K562 (cell line): ENCODE results near the gene TJP3. TPM values are rescaled to one million over a fixed set of nuclear protein-coding genes. Genes with fewer than 3 reads are reported as not detected.
A peak's percentile ranks its signal among the peaks of the same experiment; 100 is the strongest.

Experiments used
- CHD1 ChIP-seq: fragments of 200-600 bp; sonication (generic); IDR thresholded peaks from one replicate; pipeline ENCODE4 v1.6.1; 2012; ENCODE audit warnings: mild to moderate bottlenecking, moderate library complexity, low read length, inconsistent platforms
- GABPA ChIP-seq: fragments of 200-800 bp; sonication (Bioruptor generic); conservative IDR thresholded peaks from 2 replicates; pipeline ENCODE4 v1.6.1; 2016; ENCODE audit warnings: low read depth, missing genetic modification characterization, missing compliant biosample characterization
- NR2C2 ChIP-seq, 2 experiments: fragments of 200-800 bp in 1 of 2; sonication (Bioruptor generic) in 1 of 2; sonication (generic) in 1 of 2; formaldehyde crosslinking in 1 of 2; IDR thresholded peaks; 2 replicates each; pipeline versions ENCODE4 v1.6.1 to v1.8.0; 2016 to 2022; ENCODE audit warnings: mild to moderate bottlenecking in 1 of 2, missing compliant biosample characterization in 1 of 2, missing genetic modification characterization in 1 of 2, missing genetic modification reagents in 1 of 2
- SP1 ChIP-seq: sonication (generic); formaldehyde crosslinking; IDR thresholded peaks from 2 replicates; pipeline ENCODE4 v1.8.1; 2022; ENCODE audit warnings: mild to moderate bottlenecking, missing genetic modification reagents
- ZNF707 ChIP-seq: fragments of 250-450 bp; sonication (Bioruptor Pico); conservative IDR thresholded peaks from 2 replicates; pipeline ENCODE4 v1.8.0; 2022; ENCODE audit warnings: inconsistent platforms, mild to moderate bottlenecking, moderate library complexity
- polyA plus RNA-seq, 8 experiments: library from polyadenylated mRNA; depleted of rRNA in 4 of 8; stranded (reverse) in 5 of 8; unstranded in 3 of 8; fragments of >200 nt; fragmentation: Nextera tagmentation in 2 of 8; fragmentation: Illumina TruSeq in 1 of 8; extraction: Ambion mirVana in 2 of 8; extraction: Trizol in 1 of 8; gene quantifications; 2 replicates each; pipeline versions ENCODE4 v1.2.1 to v1.2.3, GENCODE V29; 2011 to 2014; ENCODE audit warnings: inconsistent platforms in 1 of 8, missing spikeins in 1 of 8
- total RNA-seq, 7 experiments: library from RNA; depleted of rRNA in 6 of 7; stranded (reverse); fragments of >200 nt in 6 of 7; fragmentation: Illumina TruSeq in 2 of 7; extraction: Trizol in 2 of 7; gene quantifications; 2 replicates each; pipeline versions ENCODE4 v1.2.1 to v1.2.3, GENCODE V29; 2011 to 2021; ENCODE audit warnings: low replicate concordance in 1 of 7
- TF ChIP-seq, protein P1 (sequence below), 3 experiments: fragments of 200-800 bp in 1 of 3; fragments of 250-450 bp in 1 of 3; fragments of 450-650 bp in 1 of 3; sonication (Bioruptor Pico) in 1 of 3; sonication (Bioruptor generic) in 1 of 3; formaldehyde crosslinking in 1 of 3; IDR thresholded peaks; 2 replicates each; pipeline versions ENCODE4 v1.6.1 to v1.8.0; 2016 to 2022; ENCODE audit warnings: mild to moderate bottlenecking in 2 of 3, missing genetic modification characterization in 2 of 3, missing compliant biosample characterization in 1 of 3, moderate library complexity in 1 of 3
- TF ChIP-seq, protein P2 (sequence below), 2 experiments: fragments of 450-650 bp in 1 of 2; sonication (generic) in 1 of 2; formaldehyde crosslinking in 1 of 2; IDR thresholded peaks; 2 replicates each; pipeline versions ENCODE4 v1.7.1 to v1.9.0; 2016 to 2022; ENCODE audit warnings: inconsistent platforms in 1 of 2, mild to moderate bottlenecking in 1 of 2, missing genetic modification reagents in 1 of 2
- TF ChIP-seq, protein P3 (sequence below), 2 experiments: fragments of 250-450 bp in 1 of 2; fragments of 450-650 bp in 1 of 2; sonication (Bioruptor Pico) in 1 of 2; IDR thresholded peaks; 2 replicates each; pipeline versions ENCODE4 v1.6.1 to v1.8.0; 2016 to 2021; ENCODE audit warnings: mild to moderate bottlenecking in 2 of 2, moderate library complexity in 2 of 2, missing compliant biosample characterization in 1 of 2, missing genetic modification characterization in 1 of 2
- TF ChIP-seq, protein P4 (sequence below): fragments of 250-450 bp; sonication (Bioruptor Pico); IDR thresholded peaks from 2 replicates; pipeline ENCODE4 v1.5.0; 2020; ENCODE audit warnings: mild to moderate bottlenecking

Gene TJP3
- total and polyA plus RNA-seq, 9 of the 15 experiments (the other 6 are each of a cell fraction or from before 2014, with no cell fraction given), result 0.11 to 2.4 (median 0.57) TPM; not detected in 1

DNA sequence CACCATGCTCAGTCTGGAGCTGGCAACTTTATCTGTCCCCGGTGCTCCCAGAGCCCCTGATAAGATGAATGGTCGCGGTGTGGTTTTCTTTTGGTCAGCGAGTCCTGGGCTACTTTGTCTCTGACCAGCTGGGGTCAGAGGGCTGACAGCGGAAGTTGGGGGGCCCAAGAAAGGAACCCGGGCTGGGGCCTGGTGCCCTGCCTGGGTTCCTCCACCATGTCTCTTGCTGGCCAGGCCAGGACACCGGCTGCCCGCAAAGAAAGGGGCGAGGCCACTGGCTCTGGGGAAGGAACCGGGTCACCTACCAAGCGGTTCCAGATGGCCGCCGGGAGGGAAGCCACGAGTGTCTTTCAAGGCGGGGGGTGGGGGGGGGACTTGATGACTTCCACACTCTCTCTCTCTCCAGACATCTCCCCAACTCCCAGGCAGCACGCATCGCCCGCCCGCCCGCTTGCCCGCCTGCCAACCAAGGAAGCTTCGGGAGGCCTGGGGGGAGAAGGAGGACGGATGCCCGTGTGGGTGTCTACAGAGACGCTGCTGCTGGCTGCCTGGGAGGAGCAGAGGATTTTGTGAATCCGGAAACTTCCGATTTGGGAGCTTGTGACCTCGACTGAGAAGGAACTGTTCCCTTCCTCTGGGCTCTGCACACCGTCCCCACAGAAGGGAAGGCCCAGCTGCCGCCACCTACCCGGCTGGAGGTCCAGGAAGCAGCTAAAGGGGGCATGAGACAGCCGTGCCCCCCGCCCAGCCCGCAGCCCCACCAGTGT, 9.0 kb upstream of the TJP3 start (continued):
- TF ChIP-seq, protein P1, sequence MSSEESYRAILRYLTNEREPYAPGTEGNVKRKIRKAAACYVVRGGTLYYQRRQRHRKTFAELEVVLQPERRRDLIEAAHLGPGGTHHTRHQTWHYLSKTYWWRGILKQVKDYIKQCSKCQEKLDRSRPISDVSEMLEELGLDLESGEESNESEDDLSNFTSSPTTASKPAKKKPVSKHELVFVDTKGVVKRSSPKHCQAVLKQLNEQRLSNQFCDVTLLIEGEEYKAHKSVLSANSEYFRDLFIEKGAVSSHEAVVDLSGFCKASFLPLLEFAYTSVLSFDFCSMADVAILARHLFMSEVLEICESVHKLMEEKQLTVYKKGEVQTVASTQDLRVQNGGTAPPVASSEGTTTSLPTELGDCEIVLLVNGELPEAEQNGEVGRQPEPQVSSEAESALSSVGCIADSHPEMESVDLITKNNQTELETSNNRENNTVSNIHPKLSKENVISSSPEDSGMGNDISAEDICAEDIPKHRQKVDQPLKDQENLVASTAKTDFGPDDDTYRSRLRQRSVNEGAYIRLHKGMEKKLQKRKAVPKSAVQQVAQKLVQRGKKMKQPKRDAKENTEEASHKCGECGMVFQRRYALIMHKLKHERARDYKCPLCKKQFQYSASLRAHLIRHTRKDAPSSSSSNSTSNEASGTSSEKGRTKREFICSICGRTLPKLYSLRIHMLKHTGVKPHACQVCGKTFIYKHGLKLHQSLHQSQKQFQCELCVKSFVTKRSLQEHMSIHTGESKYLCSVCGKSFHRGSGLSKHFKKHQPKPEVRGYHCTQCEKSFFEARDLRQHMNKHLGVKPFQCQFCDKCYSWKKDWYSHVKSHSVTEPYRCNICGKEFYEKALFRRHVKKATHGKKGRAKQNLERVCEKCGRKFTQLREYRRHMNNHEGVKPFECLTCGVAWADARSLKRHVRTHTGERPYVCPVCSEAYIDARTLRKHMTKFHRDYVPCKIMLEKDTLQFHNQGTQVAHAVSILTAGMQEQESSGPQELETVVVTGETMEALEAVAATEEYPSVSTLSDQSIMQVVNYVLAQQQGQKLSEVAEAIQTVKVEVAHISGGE (CRISPR knock-in tag; IDR thresholded peaks at IDR 0.05), result peak in 2 of 3 experiments; percentile 42 to 65; a peak in 2 of 6 replicates
- TF ChIP-seq, protein P2, sequence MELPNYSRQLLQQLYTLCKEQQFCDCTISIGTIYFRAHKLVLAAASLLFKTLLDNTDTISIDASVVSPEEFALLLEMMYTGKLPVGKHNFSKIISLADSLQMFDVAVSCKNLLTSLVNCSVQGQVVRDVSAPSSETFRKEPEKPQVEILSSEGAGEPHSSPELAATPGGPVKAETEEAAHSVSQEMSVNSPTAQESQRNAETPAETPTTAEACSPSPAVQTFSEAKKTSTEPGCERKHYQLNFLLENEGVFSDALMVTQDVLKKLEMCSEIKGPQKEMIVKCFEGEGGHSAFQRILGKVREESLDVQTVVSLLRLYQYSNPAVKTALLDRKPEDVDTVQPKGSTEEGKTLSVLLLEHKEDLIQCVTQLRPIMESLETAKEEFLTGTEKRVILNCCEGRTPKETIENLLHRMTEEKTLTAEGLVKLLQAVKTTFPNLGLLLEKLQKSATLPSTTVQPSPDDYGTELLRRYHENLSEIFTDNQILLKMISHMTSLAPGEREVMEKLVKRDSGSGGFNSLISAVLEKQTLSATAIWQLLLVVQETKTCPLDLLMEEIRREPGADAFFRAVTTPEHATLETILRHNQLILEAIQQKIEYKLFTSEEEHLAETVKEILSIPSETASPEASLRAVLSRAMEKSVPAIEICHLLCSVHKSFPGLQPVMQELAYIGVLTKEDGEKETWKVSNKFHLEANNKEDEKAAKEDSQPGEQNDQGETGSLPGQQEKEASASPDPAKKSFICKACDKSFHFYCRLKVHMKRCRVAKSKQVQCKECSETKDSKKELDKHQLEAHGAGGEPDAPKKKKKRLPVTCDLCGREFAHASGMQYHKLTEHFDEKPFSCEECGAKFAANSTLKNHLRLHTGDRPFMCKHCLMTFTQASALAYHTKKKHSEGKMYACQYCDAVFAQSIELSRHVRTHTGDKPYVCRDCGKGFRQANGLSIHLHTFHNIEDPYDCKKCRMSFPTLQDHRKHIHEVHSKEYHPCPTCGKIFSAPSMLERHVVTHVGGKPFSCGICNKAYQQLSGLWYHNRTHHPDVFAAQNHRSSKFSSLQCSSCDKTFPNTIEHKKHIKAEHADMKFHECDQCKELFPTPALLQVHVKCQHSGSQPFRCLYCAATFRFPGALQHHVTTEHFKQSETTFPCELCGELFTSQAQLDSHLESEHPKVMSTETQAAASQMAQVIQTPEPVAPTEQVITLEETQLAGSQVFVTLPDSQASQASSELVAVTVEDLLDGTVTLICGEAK (IDR thresholded peaks at IDR 0.05), result 0 out of 2 replicates have a peak, but pooled peaks have one; percentile 34
- TF ChIP-seq, protein P2 (CRISPR knock-in tag; IDR thresholded peaks at IDR 0.05), result no peak
- TF ChIP-seq ZNF707 (CRISPR knock-in tag), result no peak
- TF ChIP-seq, protein P3, sequence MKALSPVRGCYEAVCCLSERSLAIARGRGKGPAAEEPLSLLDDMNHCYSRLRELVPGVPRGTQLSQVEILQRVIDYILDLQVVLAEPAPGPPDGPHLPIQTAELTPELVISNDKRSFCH (CRISPR knock-in tag; IDR thresholded peaks at IDR 0.05), result no peak
- TF ChIP-seq, protein P3 (tag; IDR thresholded peaks at IDR 0.05), result no peak
- no peak for TF ChIP-seq NR2C2 (CRISPR knock-in tag; IDR thresholded peaks at IDR 0.05)
- peak; percentile 78 for TF ChIP-seq NR2C2 (tag; IDR thresholded peaks at IDR 0.05)
- TF ChIP-seq CHD1, result peak; percentile 75
- TF ChIP-seq, protein P4, sequence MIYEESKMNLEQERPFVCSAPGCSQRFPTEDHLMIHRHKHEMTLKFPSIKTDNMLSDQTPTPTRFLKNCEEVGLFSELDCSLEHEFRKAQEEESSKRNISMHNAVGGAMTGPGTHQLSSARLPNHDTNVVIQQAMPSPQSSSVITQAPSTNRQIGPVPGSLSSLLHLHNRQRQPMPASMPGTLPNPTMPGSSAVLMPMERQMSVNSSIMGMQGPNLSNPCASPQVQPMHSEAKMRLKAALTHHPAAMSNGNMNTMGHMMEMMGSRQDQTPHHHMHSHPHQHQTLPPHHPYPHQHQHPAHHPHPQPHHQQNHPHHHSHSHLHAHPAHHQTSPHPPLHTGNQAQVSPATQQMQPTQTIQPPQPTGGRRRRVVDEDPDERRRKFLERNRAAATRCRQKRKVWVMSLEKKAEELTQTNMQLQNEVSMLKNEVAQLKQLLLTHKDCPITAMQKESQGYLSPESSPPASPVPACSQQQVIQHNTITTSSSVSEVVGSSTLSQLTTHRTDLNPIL (CRISPR knock-in tag), result no peak
- peak; percentile 87 for TF ChIP-seq GABPA (tag)
- 0 out of 2 replicates have a peak, but pooled peaks have one; percentile 38 for TF ChIP-seq SP1
